IMR-90 (cell line): Measurements from ENCODE around the gene PLA2G1B. TPM values are rescaled to one million over a fixed set of nuclear protein-coding genes. Genes with fewer than 3 reads are reported as not detected.

Experiments
- ATAC-seq: fragments of 200-7000 bp; cut with Tn5 transposase; 2 replicates; pipeline ENCODE4 v1.9.1; 2020; ENCODE audit warnings: low read depth, mild to moderate bottlenecking, moderate library complexity
- BruUV-seq: library from RNA; stranded (reverse); fragments of 400-500 nt; replicated peaks from 2 replicates; lab custom pipeline; 2021; lab: Mats Ljungman, UMichigan
- CTCF ChIA-PET: fragments of 300-600 bp; formaldehyde crosslinking; extraction: SDS; loops from one replicate; lab custom pipeline; 2021; ENCODE audit warnings: antibody characterized with exemption; lab: Yijun Ruan, JAX
- POLR2A ChIA-PET: fragments of 300-600 bp; sonication (Branson Sonifier 250); formaldehyde crosslinking; loops from one replicate; lab custom pipeline; 2022; ENCODE audit warnings: antibody characterized with exemption; ENCODE audit not compliant: unreplicated experiment; lab: Charles Lee
- DNase-seq: peaks from one replicate; pipeline ENCODE4 v3.0.0; 2013
- H2AFZ ChIP-seq: replicated peaks from 2 replicates; pipeline ENCODE3; 2013; ENCODE audit warnings: low read length, mild to moderate bottlenecking; ENCODE audit not compliant: poor library complexity
- H2AK5ac ChIP-seq: 2 replicates; pipeline ENCODE4 v1.6.1; 2013; ENCODE audit warnings: low read depth, low read length, inconsistent platforms
- H2AK9ac ChIP-seq: replicated peaks from 2 replicates; pipeline ENCODE3; 2013; ENCODE audit warnings: mild to moderate bottlenecking, low read depth, low read length, moderate library complexity; ENCODE audit not compliant: poor library complexity
- H2BK120ac ChIP-seq: 2 replicates; pipeline ENCODE4 v1.6.1; 2013; ENCODE audit warnings: low read depth, low read length, inconsistent platforms
- H2BK15ac ChIP-seq: 3 replicates; pipeline ENCODE4 v1.6.1; 2013; ENCODE audit warnings: low read depth, low read length, inconsistent platforms
- H2BK20ac ChIP-seq: 2 replicates; pipeline ENCODE4 v1.6.1; 2013; ENCODE audit warnings: low read depth, mild to moderate bottlenecking, inconsistent platforms, low read length, moderate library complexity
- H2BK5ac ChIP-seq: 2 replicates; pipeline ENCODE4 v1.6.1; 2013; ENCODE audit warnings: mild to moderate bottlenecking, low read depth, low read length, inconsistent platforms; ENCODE audit not compliant: poor library complexity, severe bottlenecking
- H3K14ac ChIP-seq: replicated peaks from 2 replicates; pipeline ENCODE4 v1.6.1; 2013; ENCODE audit warnings: low read depth, low read length, inconsistent platforms
- H3K18ac ChIP-seq: 2 replicates; pipeline ENCODE4 v1.6.1; 2013; ENCODE audit warnings: low read depth, low read length, control low read depth
- H3K23ac ChIP-seq: 2 replicates; pipeline ENCODE4 v1.6.1; 2013; ENCODE audit warnings: low read depth, low read length, inconsistent platforms
- H3K27ac ChIP-seq: 2 replicates; pipeline ENCODE4 v1.5.1; 2013; ENCODE audit warnings: mild to moderate bottlenecking, control low read depth, low read length; ENCODE audit not compliant: insufficient read depth
- H3K27me3 ChIP-seq: 2 replicates; pipeline ENCODE4 v1.6.1; 2013; ENCODE audit warnings: low read length; ENCODE audit not compliant: control insufficient read depth, insufficient read depth
- H3K36me3 ChIP-seq: 2 replicates; pipeline ENCODE4 v1.6.1; 2013; ENCODE audit warnings: low read length, mixed read lengths; ENCODE audit not compliant: control insufficient read depth, insufficient read depth
- H3K4ac ChIP-seq: 2 replicates; pipeline ENCODE4 v1.6.1; 2013; ENCODE audit warnings: low read depth, low read length, inconsistent platforms
- H3K4me1 ChIP-seq: 2 replicates; pipeline ENCODE4 v1.6.1; 2013; ENCODE audit warnings: low read length, mixed read lengths; ENCODE audit not compliant: control insufficient read depth, insufficient read depth
- H3K4me2 ChIP-seq: 2 replicates; pipeline ENCODE4 v1.6.1; 2013; ENCODE audit warnings: low read depth, mild to moderate bottlenecking, control low read depth, low read length, moderate library complexity
- H3K4me3 ChIP-seq: 2 replicates; pipeline ENCODE4 v1.5.1; 2013; ENCODE audit warnings: low read depth, mild to moderate bottlenecking, control low read depth, low read length, moderate library complexity; ENCODE audit not compliant: insufficient read depth
- H3K56ac ChIP-seq: 2 replicates; pipeline ENCODE4 v1.6.1; 2013; ENCODE audit warnings: low read length, inconsistent platforms; ENCODE audit not compliant: insufficient read depth; ENCODE audit errors: extremely low read depth
- H3K79me1 ChIP-seq, 2 experiments: 2 replicates each; pipeline ENCODE4 v1.6.1; 2013; ENCODE audit warnings: low read length in 2 of 2, inconsistent platforms in 1 of 2, low read depth in 1 of 2
- H3K9ac ChIP-seq: 2 replicates; pipeline ENCODE4 v1.6.1; 2013; ENCODE audit warnings: low read depth, low read length, control low read depth
- H3K9me1 ChIP-seq: 2 replicates; pipeline ENCODE4 v1.6.1; 2013; ENCODE audit warnings: low read length, inconsistent platforms; ENCODE audit not compliant: insufficient read depth
- H3K9me3 ChIP-seq: 2 replicates; pipeline ENCODE4 v1.6.1; 2013; ENCODE audit warnings: low read length; ENCODE audit not compliant: control insufficient read depth, insufficient read depth
- H4K20me1 ChIP-seq: 2 replicates; pipeline ENCODE4 v1.6.1; 2013; ENCODE audit warnings: low read length, inconsistent platforms; ENCODE audit not compliant: insufficient read depth
- H4K5ac ChIP-seq: 2 replicates; pipeline ENCODE4 v1.6.1; 2013; ENCODE audit warnings: mild to moderate bottlenecking, low read depth, low read length, control low read depth
- H4K8ac ChIP-seq, 2 experiments: 2 replicates each; pipeline ENCODE4 v1.6.1; 2013; ENCODE audit warnings: low read depth in 2 of 2, low read length in 2 of 2, control low read depth in 1 of 2, inconsistent platforms in 1 of 2
- H4K91ac ChIP-seq: 2 replicates; pipeline ENCODE4 v1.6.1; 2013; ENCODE audit warnings: low read depth, low read length, inconsistent platforms; ENCODE audit not compliant: insufficient read depth
- BHLHE40 ChIP-seq: fragments of 150-350 bp; IDR thresholded peaks from 2 replicates; pipeline ENCODE4 v1.6.1; 2016; ENCODE audit warnings: mild to moderate bottlenecking, low read depth, low read length
- CEBPB ChIP-seq: IDR thresholded peaks from 2 replicates; pipeline ENCODE4 v1.6.1; 2012; ENCODE audit warnings: low read depth, low read length, improper control_type of control experiment
- CHD1 ChIP-seq: IDR thresholded peaks from 2 replicates; pipeline ENCODE4 v1.6.1; 2012; ENCODE audit warnings: low read depth, low read length, improper control_type of control experiment
- CTCF ChIP-seq: conservative IDR thresholded peaks from 2 replicates; pipeline ENCODE4 v1.5.1; 2012; ENCODE audit warnings: mild to moderate bottlenecking, low read depth, low read length, improper control_type of control experiment
- ELK1 ChIP-seq: fragments of 150-350 bp; IDR thresholded peaks from 2 replicates; pipeline ENCODE4 v1.6.1; 2016; ENCODE audit warnings: low read depth, mild to moderate bottlenecking, low read length, moderate library complexity, borderline replicate concordance
- MAFK ChIP-seq: IDR thresholded peaks from 2 replicates; pipeline ENCODE4 v1.6.1; 2012; ENCODE audit warnings: low read depth, low read length, improper control_type of control experiment
- MAZ ChIP-seq: IDR thresholded peaks from 2 replicates; pipeline ENCODE4 v1.6.1; 2012; ENCODE audit warnings: low read depth, mild to moderate bottlenecking, low read length, improper control_type of control experiment, moderate library complexity, borderline replicate concordance
- MXI1 ChIP-seq: IDR thresholded peaks from 2 replicates; pipeline ENCODE4 v1.6.1; 2012; ENCODE audit warnings: low read depth, mild to moderate bottlenecking, low read length, moderate library complexity, borderline replicate concordance
- NFE2L2 ChIP-seq: fragments of 150-350 bp; IDR thresholded peaks from 2 replicates; pipeline ENCODE4 v1.6.1; 2016; ENCODE audit warnings: low read depth, mild to moderate bottlenecking, low read length
- POLR2A ChIP-seq: IDR thresholded peaks from 2 replicates; pipeline ENCODE4 v1.6.1; 2012; ENCODE audit warnings: mild to moderate bottlenecking, low read depth, low read length
- RAD21 ChIP-seq: IDR thresholded peaks from 2 replicates; pipeline ENCODE4 v1.6.1; 2012; ENCODE audit warnings: low read length, improper control_type of control experiment
- RCOR1 ChIP-seq: IDR thresholded peaks from 2 replicates; pipeline ENCODE4 v1.6.1; 2012; ENCODE audit warnings: mild to moderate bottlenecking, low read length, improper control_type of control experiment; ENCODE audit not compliant: insufficient replicate concordance
- RFX5 ChIP-seq: IDR thresholded peaks from 2 replicates; pipeline ENCODE4 v1.8.0; 2012; ENCODE audit warnings: low read depth, mild to moderate bottlenecking, low read length, moderate library complexity
- SMC3 ChIP-seq: fragments of 150-350 bp; IDR thresholded peaks from 2 replicates; pipeline ENCODE4 v1.6.1; 2016; ENCODE audit warnings: low read depth, mild to moderate bottlenecking, antibody characterized with exemption, low read length, moderate library complexity
- WGBS, 2 experiments: methylation state at CpG; one replicate each; pipeline versions ENCODE4 v1.1.5 to v1.1.7; 2013; ENCODE audit warnings: missing lambda C conversion rate in 2 of 2; ENCODE audit not compliant: insufficient read length in 1 of 2; ENCODE audit errors: extremely low coverage in 2 of 2; 5-methylcytosine and 5-hydroxymethylcytosine counted together
- dilution Hi-C: fragments of 300-500 bp; cut with HindIII; formaldehyde crosslinking; loops from one replicate; pipeline ENCODE4 v1.14.3; 2018; ENCODE audit warnings: low sequenced_read_pairs; ENCODE audit not compliant: unreplicated experiment
- in situ Hi-C: fragments of 300-500 bp; cut with MboI; formaldehyde crosslinking; loops from 3 replicates; pipeline ENCODE4 v1.14.3; 2019; ENCODE audit warnings: low sequenced_read_pairs, inconsistent platforms, mixed read lengths
- intact Hi-C: fragments of 100-400 bp; cut with micrococcal nuclease; formaldehyde crosslinking; loops from 2 replicates; pipeline ENCODE4 v1.10.0; 2022
- polyA plus RNA-seq, 3 experiments: library from polyadenylated mRNA; depleted of rRNA; stranded (reverse); fragments of >200 nt; gene quantifications; 2 replicates each; pipeline ENCODE4 v1.2.3, GENCODE V29; 2012; ENCODE audit warnings: low replicate concordance in 1 of 3
- total RNA-seq: library from RNA; depleted of rRNA; stranded (reverse); fragments of >200 nt; gene quantifications from 2 replicates; pipeline ENCODE4 v1.2.3, GENCODE V29; 2012
- TF ChIP-seq, protein P1 (sequence below): fragments of 150-350 bp; IDR thresholded peaks from 2 replicates; pipeline ENCODE4 v1.6.1; 2017; ENCODE audit warnings: mild to moderate bottlenecking, antibody characterized with exemption, low read length, low read depth

PLA2G1B gene
- total and polyA plus RNA-seq, 2 of the 4 experiments (the other 2 are of a cell fraction): not detected

GRCh38 chr12:120283318-120283717 is 44.3 kb downstream of the PLA2G1B start:
- Histone ChIP-seq H3K4me3 (no peak overlapping the region), H4K8ac (no peak overlapping the region), H3K27me3 (no peaks in the 10 kb centered on the region; the same call in 1 of the 2 replicates), H3K4me1 (peaks cover 4% of the 10 kb centered on the region; the same call in 1 of the 2 replicates), H2BK120ac (no peak overlapping the region), H3K79me1 (no peaks in the 10 kb centered on the region), H4K91ac (no peak overlapping the region), H2BK15ac (no peak overlapping the region), H3K9me1 (peaks cover 3% of the 10 kb centered on the region; the same call in 1 of the 2 replicates), H3K14ac (no peak overlapping the region), H3K9ac (no peak overlapping the region), H2AK5ac (no peak overlapping the region), H2BK5ac (no peak overlapping the region), H3K36me3 (no peaks in the 10 kb centered on the region), H3K27ac (no peak overlapping the region), H3K18ac (no peak overlapping the region), H2BK20ac (no peak overlapping the region), H3K4ac (no peak overlapping the region), H2AK9ac (no peak overlapping the region), H4K5ac (no peak overlapping the region), H2AFZ (no peak overlapping the region), H3K56ac (no peak overlapping the region), H4K20me1 (no peaks in the 10 kb centered on the region), H3K23ac (no peak overlapping the region), H3K9me3 (no peaks in the 10 kb centered on the region), H3K4me2 (no peak overlapping the region)
- ATAC-seq (no peak), DNase-seq (no peak)
- ChIA-PET POLR2A (interaction anchor here (0.7 to 1.6 kb wide), 2 partner anchors 8 to 48 kb away, joined by 3 to 6 read pairs; partner anchors contain the start of gene RNU4-2), CTCF (no interaction called here)
- WGBS, 2 experiments: 69% methylated on average over 2 of the region's 7 CpGs; no CpG with 5 or more reads in 1 of the 2 experiments
- TF ChIP-seq CTCF (no peak), MAFK (no peak), CEBPB (no peak), SMC3 (no peak), RFX5 (no peak), BHLHE40 (no peak), POLR2A (no peak), NFE2L2 (no peak), RCOR1 (no peak), MXI1 (no peak), CHD1 (no peak), ELK1 (no peak), MAZ (no peak), RAD21 (no peak)
- TF ChIP-seq, protein P1, sequence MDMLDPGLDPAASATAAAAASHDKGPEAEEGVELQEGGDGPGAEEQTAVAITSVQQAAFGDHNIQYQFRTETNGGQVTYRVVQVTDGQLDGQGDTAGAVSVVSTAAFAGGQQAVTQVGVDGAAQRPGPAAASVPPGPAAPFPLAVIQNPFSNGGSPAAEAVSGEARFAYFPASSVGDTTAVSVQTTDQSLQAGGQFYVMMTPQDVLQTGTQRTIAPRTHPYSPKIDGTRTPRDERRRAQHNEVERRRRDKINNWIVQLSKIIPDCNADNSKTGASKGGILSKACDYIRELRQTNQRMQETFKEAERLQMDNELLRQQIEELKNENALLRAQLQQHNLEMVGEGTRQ: no peak
- in situ Hi-C loops (no loop called here), intact Hi-C loops (no loop called here), dilution Hi-C loops (no loop called here)
- no TSS peak for BruUV-seq
